Measurements from ENCODE around the gene INPP5A.

Gene INPP5A

DNA sequence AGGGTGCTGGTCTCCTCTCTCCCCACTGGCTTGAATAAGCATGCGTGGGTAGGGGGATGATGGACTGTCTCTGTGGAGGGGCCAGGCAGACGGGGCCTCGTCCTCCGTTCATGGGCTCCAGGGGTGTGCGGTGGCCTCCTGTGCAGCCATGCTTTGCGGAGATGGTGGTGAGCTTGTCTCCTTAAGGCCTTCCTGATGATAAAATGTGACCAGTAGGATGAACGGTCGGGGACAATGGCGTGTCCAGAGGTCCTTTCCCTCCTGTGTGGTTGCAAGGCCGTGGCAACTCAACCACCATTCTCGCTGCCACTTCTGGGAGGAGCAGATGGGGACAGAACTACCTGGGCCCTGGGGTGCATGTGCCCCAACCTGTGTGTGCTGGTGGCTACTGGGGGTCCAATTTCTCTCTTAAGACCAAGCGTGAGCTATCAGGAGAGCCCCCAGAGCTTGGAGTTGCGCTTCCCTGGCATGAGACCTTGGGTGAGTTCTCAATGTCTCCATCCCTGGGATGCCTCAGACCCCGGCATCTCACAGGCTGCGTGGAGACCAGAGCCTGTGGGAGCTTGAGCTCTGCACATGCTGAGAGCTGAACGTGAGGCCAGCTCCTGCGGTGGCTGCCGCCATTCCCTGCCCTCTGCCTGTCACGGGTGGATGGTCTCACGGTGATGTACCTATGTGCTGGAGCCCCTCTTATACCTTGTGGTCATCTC is 112.2 kb downstream of the INPP5A start:
- DNase-seq: no peak

DNA sequence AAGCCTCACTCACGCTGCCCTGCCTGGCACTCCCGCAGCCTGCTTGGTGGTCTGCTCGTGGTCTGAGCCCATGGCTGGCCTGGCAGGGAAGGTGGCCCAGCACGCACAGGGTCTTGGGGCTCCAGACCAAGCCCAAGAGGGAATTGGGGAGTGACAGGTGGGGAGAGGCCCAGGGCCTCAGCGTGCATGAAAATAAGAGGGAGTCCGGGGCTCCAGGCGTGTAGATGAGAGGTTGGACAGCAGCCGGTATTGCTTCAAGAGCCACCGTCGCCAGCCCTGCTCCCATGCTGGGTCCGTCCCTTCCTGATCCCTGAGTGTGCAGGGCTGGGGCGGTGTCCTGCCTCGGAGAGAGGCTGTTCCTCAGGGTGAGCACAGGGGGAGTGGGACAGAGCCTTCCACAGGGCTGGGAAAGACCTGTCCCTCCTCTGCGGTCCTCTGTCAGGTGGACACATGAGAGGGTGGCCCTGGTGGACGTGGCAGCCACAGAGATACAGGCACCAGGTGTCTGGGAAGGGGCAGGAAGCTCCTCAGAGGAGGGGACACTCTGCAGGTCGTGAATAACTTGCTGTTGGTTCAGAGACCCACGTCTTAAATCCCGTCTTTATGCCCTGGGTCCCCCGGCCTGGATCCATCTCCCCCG is 113.1 kb downstream of the INPP5A start:
- no peak for DNase-seq

DNA sequence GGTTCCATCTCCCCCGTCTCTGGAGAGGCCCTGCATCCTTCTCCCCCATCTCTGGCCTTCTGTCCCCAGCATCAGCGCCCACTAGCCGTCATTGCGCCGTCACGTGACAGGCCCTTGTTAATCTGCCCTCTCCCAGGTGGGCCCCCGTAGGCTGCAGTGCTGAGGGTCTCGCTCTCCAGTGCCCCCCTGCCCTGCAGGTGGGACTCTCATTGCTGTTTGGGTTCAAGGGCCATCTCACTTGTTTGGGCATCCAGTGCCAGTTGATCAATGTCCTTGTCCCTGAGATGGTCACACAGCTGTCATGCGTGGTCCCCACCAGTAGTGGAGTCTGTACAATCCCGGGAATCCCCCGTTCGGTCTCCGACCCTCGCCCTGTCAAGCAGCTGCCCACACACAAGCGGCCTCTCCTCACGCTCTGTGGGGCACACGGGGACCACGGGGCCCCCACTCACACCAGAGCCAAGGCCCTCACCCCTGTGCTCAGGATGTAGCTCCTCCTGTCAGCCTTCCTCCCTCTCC is 114.0 kb downstream of the INPP5A start:
- DNase-seq: no peak

DNA sequence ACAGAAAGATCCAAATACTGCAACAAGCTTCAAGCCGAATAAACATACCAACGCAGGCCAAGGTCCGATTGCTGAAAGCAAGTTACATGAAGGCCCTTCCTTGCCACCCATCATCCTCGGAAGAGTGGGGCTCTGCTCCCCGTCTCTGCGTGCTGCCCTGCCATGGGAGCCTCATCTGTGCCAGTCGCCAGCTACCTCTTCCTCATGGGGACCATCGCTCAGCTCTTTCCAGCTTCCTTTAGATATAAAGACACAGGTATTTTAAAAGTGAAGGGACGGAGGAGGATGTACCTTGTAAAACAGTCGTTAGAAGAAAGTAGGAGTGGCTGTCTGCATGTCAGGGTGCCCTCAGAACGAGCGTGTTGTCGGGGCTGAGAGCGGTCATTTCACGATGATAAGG is 114.9 kb downstream of the INPP5A start:
- no peak for DNase-seq

DNA sequence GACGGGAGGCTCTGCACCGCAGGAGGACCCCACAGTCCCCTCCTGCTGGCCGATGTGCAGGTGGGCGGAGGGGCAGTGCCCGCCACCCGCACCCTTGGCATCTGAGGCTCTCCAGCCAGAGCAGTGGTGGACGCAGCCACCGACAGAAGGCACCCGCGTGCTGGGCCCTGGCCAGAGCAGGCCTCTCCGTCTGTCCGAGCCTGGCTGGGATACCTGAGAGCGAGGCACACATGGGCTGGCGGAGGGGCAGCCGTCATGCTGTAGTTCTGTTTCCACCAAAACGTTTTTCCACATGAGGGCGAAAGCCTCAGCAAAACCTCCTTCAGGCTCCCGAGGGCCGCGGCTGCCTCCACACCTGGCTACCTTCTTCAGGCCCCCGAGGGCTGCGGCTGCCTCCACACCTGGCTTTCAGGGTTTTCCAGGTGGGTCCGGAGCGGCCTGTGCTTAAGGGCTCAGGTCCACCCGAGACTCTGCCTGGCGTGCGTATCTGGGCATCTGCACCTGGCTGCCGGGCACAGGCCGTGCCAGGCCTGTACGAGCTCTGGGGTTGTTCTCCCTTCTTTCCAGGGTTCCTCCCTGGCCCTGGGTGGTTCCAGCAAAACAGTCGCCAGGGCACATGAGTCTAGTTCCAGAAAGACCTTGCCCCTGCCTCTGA is 115.5 kb downstream of the INPP5A start:
- DNase-seq: no peak

DNA sequence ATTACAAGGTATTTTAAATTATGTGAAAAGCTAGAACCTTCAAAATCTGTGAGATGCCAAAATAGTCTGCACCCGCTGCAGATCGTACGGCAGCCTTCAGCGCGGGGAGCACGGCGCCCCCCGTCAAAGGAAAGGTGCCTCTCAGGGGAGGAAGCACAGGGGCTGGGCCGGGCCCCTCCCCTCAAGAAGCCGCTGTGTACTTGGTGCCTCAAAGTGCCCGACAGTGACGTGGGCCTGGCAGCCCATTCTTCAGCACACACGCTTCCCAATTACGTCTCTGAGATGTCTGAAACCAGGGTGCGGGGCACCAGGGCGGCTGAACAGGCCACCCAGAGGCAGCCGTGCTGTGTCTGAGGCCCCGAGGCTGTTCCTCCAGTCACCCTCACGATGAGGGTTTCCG is 116.1 kb downstream of the INPP5A start:
- DNase-seq: no peak

DNA sequence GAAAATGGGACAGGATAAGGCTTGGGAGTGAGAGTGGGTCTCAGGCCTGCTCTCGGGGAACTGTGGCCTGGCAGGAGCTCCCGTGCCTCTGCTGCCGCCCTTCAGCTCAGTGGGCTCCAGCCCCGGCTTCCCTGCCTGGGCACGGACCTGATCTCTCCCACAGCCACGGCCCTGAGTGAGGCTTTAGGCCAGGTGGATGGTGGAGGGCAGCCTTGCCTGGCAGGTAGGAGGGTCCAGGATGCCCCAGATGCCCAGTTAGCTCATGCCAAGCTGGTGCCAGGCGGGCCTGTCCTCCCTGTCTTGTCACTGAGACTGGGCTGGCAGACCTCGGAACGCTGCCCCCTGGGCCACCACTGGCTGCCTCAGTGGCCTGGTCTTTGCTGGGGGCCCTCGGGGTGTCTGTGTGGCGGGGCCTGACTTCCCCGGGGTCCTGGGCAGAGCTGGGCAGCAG is 116.6 kb downstream of the INPP5A start:
- DNase-seq: no peak

DNA sequence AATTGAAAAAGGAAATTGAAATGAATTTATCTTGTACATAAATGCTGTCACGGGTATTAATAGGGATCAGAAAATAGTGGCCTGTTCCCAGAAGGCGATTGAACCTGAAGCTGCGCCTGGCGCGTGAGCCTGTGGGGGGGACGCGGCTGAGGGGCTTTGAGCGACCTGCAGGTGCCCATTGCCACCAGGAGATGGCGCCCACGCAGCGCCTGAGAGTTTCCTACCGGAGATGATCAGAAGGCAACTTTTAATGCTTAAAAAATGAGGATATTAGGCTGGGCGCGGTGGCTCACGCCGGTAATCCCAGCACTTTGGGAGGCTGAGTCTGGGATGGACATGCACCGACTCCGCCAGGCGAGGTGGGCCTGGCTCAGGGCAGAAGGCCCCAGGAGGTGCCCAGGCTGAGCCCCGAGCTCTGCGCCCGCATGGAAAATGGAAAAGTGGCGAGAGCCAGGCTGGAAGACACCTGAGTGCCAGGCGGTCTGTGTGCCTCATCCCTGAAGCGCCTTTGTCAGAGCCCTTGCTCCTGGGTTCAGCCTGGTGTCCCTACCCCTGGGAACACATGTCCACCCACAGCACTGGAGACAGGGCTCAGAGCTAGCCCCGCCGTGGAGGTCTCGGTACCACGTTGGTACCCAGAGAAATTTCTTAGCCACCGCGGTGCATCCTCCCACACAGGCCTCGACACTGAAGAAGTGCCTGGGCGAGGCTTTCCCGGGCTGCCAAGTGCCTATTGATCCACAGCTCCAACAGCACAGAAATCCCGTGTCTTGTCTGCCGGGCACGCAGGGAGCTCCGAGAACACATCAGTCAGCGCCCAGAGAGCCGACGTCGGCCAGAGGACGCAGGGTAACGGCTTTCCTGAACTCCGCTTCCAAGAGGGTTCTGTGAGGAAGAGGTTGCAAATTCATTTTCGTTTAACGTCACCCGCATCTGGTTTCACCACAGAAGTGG is 117.4 kb downstream of the INPP5A start:
- peak; percentile 36 to 51 (median 40) for DNase-seq

DNA sequence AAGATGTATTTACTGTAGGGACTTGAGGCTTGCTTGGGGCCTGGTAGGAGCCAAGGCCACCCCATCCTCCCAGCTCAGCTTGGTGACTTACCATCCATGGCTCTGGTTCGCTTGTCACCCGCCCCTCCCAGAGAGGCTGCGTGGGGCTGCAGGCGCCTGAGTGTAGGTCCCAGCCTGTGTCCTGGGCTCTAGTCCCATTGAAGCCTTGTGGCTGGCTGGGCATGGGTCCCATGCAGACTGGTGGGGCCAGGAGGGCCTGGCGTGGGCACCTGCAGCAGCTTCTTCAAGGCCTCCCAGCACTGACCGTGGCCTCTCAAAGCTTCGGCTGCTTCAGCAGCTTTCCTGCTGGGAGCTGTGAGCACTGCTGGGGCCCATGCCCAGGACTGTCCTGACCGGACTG is 118.1 kb downstream of the INPP5A start:
- no peak for DNase-seq

DNA sequence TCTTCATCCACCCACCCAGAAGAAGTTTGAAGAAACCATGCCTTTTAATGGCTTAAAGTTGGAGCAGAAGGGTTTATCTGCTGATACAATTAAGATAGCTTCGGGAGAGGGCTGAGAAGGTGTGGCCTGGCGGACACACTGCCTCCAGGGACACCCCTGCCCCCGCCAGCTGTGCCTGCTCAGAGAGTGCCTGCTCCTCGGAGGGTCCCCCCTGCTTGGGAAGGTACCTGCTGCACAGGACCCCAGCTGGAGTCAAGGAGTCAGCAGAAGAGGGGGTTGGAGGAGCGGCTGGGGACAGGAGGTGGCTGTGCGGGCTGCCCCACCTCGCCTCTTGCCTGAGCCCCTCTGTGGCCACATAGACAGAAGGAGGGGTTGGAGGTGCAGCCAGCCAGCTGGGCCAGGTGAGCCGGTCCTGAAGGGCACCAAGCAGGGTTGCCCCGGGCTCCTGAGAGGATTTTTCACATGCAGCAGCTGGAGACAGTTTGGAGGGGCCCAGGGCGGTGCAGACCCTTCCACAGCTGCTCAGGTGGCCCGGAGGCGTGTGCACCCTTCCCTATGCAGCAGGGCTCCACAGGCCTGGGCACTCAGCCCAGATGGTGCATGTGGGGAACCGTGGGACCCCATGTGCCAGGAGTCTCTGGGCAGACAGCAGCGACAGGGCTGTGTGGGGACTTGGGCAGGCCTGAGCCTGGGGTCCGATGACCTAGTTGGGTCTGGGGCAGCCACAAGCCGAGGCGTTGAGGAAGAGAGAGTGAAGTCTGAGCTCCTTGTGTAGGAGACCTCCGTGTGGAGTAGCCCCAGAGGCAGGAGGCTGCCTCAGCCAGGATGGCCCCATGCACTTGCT is 118.9 kb downstream of the INPP5A start:
- no peak for DNase-seq

DNA sequence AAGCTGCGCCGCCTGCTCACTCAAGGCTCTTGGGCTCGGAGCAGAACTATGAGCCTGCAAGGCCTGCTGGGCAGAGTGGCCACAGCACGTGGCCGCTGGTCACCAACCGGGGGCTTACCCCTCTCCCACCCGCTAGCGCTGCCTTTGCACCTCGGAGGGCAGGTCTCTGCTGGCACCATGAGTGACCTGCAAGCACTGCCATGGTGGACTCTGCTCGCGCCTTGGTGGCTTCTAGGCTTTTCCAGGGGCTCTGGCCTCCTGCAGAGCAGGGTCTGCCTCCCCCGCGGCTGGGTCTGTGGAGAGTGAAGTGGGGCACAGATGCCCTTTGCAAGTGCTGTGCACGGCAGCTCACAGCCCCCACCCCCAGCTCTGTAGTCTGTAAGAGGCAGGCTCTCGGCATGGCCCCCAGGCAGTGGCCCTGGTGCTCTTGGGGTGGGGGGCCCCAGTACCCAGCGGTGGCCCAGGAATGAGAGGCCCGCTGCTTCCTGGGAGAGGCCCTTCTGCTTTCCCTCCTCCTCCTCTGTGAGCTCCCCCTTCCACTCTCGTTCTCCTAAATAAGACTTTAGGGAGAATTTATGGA is 119.6 kb downstream of the INPP5A start:
- DNase-seq: no peak

DNA sequence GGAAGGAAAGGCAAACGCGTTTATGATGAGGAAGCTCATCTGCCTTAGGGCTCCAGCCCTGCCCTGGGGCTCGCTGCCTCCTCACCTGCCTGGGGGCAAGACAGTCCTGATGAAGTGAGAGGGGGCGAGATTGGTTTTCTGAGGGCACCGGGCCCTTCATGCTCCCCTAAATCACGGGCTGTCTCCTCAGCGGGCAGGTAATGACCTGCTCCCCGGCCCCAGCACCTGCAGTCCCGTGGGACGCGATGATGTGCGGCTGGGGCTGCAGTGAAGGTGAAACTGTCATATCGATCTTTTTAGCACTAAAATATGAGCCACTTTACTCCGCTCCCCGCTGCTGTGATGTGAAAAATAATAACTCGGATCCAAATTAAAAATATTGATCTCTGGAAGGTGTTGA is 120.2 kb downstream of the INPP5A start:
- DNase-seq: no peak

DNA sequence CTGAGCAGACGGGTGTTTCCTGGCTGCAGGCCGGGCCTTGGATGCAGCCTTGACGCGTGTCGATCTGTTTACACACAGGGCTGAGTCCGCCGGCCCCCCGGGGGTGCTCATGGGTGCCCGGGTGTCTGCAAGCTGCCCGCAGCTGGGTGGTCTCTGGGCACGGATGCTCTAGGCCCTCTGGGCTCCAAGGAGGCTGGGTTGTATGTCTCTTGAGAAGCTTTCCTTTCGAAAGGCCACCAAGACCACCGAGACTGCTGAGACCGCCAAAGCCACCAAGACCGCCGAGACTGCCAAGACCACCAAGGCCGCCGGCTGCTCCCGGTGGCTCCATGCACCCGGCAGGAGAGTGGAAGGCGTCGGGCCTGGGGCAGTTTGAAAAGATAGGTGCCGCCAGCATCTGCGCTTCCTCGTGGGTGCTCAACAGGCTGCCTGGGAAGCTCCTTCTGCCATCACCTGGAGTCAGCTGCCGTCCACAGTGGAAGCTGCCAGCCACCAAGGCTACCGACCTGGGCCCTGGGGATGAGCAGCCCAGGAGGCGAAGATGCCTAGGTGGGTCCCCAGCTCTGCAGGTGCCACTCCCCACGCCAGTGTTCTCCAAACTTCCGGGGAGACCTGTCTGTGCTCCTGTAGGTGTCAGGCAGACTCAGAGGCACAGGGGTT is 121.1 kb downstream of the INPP5A start:
- no peak for DNase-seq

DNA sequence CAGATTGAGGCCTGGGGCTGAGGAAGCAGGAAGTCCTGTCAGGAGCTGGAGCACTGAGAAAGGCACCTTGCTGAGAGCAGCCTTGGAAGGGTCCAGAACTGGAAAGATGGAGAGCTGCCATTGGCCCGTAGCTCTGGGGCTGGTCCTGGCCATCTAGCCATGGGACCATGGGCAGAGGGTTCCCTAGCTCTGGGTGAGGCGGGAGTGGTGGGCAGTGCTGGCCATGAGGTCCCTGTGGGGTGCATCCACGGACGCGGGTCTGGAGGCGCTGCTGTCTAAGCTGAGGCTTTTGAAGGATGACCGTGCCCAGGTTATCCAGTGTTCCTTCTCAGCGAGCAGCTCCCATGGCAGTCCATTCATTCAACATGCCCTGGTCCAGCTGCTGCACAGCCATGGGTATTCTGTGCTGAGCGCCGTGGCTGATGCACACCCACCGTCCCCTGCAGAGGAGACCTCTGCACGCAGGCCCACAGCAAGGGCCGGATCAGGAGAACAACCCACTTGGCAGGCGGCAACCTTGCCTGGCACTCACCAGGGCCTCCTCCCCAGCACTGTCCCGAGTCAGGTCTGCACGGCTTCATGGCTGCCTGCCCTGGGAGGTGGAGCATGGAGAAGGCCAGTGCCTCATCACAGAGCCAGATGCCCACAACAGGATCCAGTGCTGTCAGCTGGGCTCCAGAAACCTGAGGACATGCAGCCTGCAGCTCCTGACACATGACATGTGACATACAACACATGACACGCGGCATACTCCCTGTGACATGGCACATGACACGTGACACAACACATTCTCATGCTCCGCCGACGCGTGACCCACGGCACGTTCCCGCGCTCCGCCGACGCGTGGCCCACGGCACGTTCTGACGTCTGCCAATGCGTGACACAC is 121.9 kb downstream of the INPP5A start:
- DNase-seq: no peak

DNA sequence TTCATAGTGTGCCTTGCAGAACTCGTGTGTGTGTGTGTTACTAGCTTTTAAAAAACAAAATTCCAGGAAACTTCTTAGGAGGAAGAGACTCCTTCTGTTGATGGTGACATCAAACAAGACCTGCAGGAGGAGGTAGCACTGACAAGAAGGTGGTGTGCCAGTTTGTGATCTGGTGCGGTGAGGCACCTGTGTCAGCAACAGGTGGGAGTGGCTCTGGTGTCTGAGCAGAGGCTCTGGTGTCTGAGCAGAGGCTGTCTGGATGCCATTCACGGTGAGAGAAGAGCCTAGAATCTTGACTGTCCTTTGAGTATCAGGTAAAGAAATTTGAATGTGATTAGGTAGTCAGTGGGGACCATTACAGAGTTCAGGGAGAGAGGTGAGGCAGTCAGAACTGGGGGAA is 122.8 kb downstream of the INPP5A start:
- DNase-seq: no peak

DNA sequence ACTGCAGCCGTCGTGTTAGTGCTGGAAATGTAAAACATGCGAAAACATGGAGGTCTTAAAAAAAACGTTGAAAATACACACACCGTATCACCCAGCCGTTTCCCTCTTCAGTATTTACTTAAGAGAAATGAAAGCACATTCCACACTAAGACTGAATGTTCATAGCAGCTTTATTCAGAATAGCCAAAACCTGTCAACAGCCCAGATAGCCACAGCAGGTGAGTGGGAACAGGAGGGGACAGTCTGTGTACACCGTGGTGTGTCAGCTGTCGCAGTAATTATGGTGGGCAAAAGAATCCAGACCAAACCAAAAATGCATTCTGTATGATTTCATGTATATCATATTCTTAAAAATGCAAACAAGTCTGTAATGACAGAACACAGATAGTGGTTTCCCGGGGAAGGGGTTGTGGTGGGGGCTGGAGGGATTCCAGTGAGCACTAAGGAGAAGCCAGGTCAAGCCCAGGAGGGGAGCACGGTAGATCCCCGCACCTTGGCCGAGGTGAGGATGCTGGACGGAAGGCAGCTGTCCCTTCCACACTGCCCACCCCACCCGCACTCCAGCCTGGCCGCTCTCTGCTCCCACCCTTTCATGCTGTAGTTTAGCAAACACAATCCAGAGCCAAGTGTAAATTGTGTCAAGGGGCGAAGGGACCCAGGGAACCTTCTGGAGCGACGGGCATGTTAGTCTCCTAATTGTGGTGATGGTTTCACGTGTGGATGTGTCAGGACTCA is 124.8 kb downstream of the INPP5A start:
- no peak for DNase-seq

DNA sequence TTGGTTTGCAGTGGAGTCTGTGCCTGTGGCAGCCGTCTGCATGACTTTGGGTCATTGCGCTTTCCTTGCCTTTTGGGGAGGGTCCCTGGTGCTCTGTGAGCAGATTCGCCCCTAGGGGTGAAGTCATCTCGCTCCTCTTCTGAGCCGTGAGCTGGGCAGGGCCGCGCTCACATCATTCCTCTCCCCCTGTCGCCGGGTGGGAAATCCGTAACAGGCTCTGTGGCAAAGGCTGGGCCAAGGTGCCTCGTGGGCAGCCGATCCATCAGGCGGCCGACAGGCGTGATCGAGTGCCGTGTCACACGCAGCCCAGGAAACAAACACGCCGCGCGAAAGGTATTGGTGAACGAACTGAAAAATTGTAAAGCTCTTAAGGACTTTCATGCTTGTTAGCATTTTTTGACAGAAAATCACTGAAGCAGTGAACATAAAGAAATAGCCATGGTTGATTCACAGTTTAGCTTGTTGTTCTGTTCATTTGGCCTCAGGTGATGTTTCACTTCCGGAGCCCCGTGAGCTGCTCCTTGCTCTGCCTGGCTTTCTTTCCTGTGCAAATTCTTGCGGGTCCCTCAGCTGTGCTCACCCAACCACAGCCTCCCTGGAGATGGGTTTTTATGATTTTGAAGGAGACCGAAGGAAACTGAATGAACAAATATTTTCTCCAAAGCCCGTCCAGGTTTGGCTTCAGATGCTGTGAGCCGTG is 126.2 kb downstream of the INPP5A start:
- no peak for DNase-seq

DNA sequence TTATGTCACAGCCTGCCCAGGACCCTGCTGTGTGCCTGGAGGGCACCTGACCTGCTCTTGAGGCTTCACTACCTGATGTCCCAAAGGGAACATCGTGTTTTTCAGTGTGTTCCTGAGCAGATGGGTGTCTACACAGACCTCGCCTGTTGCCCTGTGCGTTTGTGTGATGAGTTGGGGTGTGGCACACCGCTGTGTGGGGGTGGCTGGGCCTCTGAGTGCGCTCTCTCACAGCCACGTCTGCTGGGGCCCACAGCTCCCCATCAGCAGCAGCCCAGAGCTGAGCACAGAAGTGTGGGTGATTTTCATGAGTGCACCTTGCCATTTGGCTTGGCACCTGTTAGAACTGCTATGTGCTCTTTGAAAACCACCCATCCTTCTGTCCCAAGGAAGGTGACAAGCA is 126.8 kb downstream of the INPP5A start:
- DNase-seq: no peak

DNA sequence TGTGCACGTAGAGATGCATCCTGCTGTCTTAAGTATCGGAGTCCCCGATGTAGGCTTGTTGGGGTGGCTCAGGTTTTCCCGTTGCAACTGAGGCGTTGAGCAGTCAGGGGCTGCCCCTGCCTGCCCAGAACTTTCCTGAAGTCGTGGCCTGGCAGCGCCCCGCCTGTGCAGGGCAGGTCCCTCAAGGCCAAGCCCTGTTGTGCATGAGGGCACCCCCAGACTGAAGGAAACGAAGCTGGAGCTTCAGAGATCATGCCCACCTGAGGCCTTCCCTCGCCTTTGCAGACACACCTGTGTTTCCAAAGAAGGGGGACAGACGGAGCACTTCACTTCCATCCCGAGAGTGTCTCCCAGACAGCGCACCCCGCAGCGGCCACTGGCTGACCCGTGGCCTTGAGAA is 127.3 kb downstream of the INPP5A start:
- no peak for DNase-seq
